Measurements from ENCODE around the gene SRGN.

The SRGN gene

GRCh38 chr10:69088801-69089501 lies 1.0 kb downstream of the SRGN start:
- Histone ChIP-seq H3K27me3 (ENCODE audit: insufficient read depth, low read length) (no peaks in the 10 kb centered on the region), H2BK12ac (ENCODE audit: low read length) (no peak overlapping the region), H4K8ac (ENCODE audit: low read depth, low read length) (no peak overlapping the region), H3K4me1 (ENCODE audit: control insufficient read depth in 1 of 2, insufficient read depth in 2 of 2, low read length in 2 of 2) (no peaks in the 10 kb centered on the region), H3K14ac (ENCODE audit: low read length) (no peak overlapping the region), H3K4ac (ENCODE audit: low read depth, low read length) (no peak overlapping the region), H3K4me2 (ENCODE audit: low read length) (no peak overlapping the region), H3K23ac (ENCODE audit: low read length) (no peak overlapping the region), H3K4me3 (ENCODE audit: low read depth, low read length) (no peak overlapping the region), H3K36me3 (ENCODE audit: control insufficient read depth in 1 of 2, insufficient read depth in 2 of 2, low read length in 2 of 2) (no peaks in the 10 kb centered on the region), H3K79me1 (ENCODE audit: low read length) (no peaks in the 10 kb centered on the region), H2AFZ (ENCODE audit: insufficient read depth, low read length, poor library complexity) (no peak overlapping the region), H2BK5ac (ENCODE audit: low read depth, low read length, poor library complexity) (no peak overlapping the region), H2AK5ac (ENCODE audit: low read length) (no peak overlapping the region), H2BK120ac (ENCODE audit: insufficient read depth, low read length, poor library complexity) (no peak overlapping the region), H4K91ac (ENCODE audit: low read depth, low read length) (no peak overlapping the region), H3K9me3 (ENCODE audit: insufficient read depth, low read depth, low read length) (no peaks in the 10 kb centered on the region), H3K18ac (ENCODE audit: low read length) (no peak overlapping the region), H3K27ac (ENCODE audit: low read depth, low read length) (no peak overlapping the region), H3K9ac (ENCODE audit: low read length) (no peak overlapping the region), H4K12ac (ENCODE audit: low read depth, low read length) (no peak overlapping the region), H3K79me2 (ENCODE audit: control insufficient read depth, insufficient read depth, low read length, poor library complexity) (no peaks in the 10 kb centered on the region)
- DNase-seq: peak in 1 of 2 donors; percentile 37
- no CpG with 5 or more reads among the region's 10 CpGs for WGBS (ENCODE audit: extremely low coverage, insufficient coverage, insufficient read length)

GRCh38 chr10:69089638-69090599 lies 2.0 kb downstream of the SRGN start:
- H2BK120ac ChIP-seq (ENCODE audit: insufficient read depth, low read length, poor library complexity): no peak overlapping the region
- H3K79me2 ChIP-seq (ENCODE audit: control insufficient read depth, insufficient read depth, low read length, poor library complexity): no peaks in the 10 kb centered on the region
- H4K12ac ChIP-seq (ENCODE audit: low read depth, low read length): no peak overlapping the region
- no peaks in the 10 kb centered on the region for H3K4me1 ChIP-seq (ENCODE audit: control insufficient read depth in 1 of 2, insufficient read depth in 2 of 2, low read length in 2 of 2)
- no peak overlapping the region for H3K4me2 ChIP-seq (ENCODE audit: low read length)
- H3K79me1 ChIP-seq (ENCODE audit: low read length): no peaks in the 10 kb centered on the region
- no peak overlapping the region for H3K4me3 ChIP-seq (ENCODE audit: low read depth, low read length)
- H3K23ac ChIP-seq (ENCODE audit: low read length): no peak overlapping the region
- no peak overlapping the region for H2AFZ ChIP-seq (ENCODE audit: insufficient read depth, low read length, poor library complexity)
- H3K9ac ChIP-seq (ENCODE audit: low read length): no peak overlapping the region
- H3K9me3 ChIP-seq (ENCODE audit: insufficient read depth, low read depth, low read length): no peaks in the 10 kb centered on the region
- no peaks in the 10 kb centered on the region for H3K36me3 ChIP-seq (ENCODE audit: control insufficient read depth in 1 of 2, insufficient read depth in 2 of 2, low read length in 2 of 2)
- H3K14ac ChIP-seq (ENCODE audit: low read length): no peak overlapping the region
- WGBS (ENCODE audit: extremely low coverage, insufficient coverage, insufficient read length): no CpG with 5 or more reads among the region's 16 CpGs
- no peak overlapping the region for H3K27ac ChIP-seq (ENCODE audit: low read depth, low read length)
- no peak overlapping the region for H2BK12ac ChIP-seq (ENCODE audit: low read length)
- H3K18ac ChIP-seq (ENCODE audit: low read length): no peak overlapping the region
- H2BK5ac ChIP-seq (ENCODE audit: low read depth, low read length, poor library complexity): no peak overlapping the region
- H3K27me3 ChIP-seq (ENCODE audit: insufficient read depth, low read length): no peaks in the 10 kb centered on the region
- H2AK5ac ChIP-seq (ENCODE audit: low read length): no peak overlapping the region
- H4K8ac ChIP-seq (ENCODE audit: low read depth, low read length): no peak overlapping the region
- no peak overlapping the region for H3K4ac ChIP-seq (ENCODE audit: low read depth, low read length)
- DNase-seq: peak in 1 of 2 donors; percentile 19
- H4K91ac ChIP-seq (ENCODE audit: low read depth, low read length): no peak overlapping the region

- Histone ChIP-seq H3K18ac (ENCODE audit: low read length) (no peak overlapping the region), H3K4me1 (ENCODE audit: control insufficient read depth in 1 of 2, insufficient read depth in 2 of 2, low read length in 2 of 2) (no peaks in the 10 kb centered on the region), H3K4me3 (ENCODE audit: low read depth, low read length) (no peak overlapping the region), H3K79me1 (ENCODE audit: low read length) (no peaks in the 10 kb centered on the region), H2BK12ac (ENCODE audit: low read length) (no peak overlapping the region), H2BK120ac (ENCODE audit: insufficient read depth, low read length, poor library complexity) (no peak overlapping the region), H2BK5ac (ENCODE audit: low read depth, low read length, poor library complexity) (no peak overlapping the region), H3K4me2 (ENCODE audit: low read length) (no peak overlapping the region), H3K9me3 (ENCODE audit: insufficient read depth, low read depth, low read length) (no peaks in the 10 kb centered on the region), H3K4ac (ENCODE audit: low read depth, low read length) (no peak overlapping the region), H3K14ac (ENCODE audit: low read length) (no peak overlapping the region), H4K8ac (ENCODE audit: low read depth, low read length) (no peak overlapping the region), H3K23ac (ENCODE audit: low read length) (no peak overlapping the region), H3K27me3 (ENCODE audit: insufficient read depth, low read length) (no peaks in the 10 kb centered on the region), H3K9ac (ENCODE audit: low read length) (no peak overlapping the region), H3K27ac (ENCODE audit: low read depth, low read length) (no peak overlapping the region), H4K12ac (ENCODE audit: low read depth, low read length) (no peak overlapping the region), H3K79me2 (ENCODE audit: control insufficient read depth, insufficient read depth, low read length, poor library complexity) (no peaks in the 10 kb centered on the region), H4K91ac (ENCODE audit: low read depth, low read length) (no peak overlapping the region), H2AFZ (ENCODE audit: insufficient read depth, low read length, poor library complexity) (no peak overlapping the region), H2AK5ac (ENCODE audit: low read length) (no peak overlapping the region), H3K36me3 (ENCODE audit: control insufficient read depth in 1 of 2, insufficient read depth in 2 of 2, low read length in 2 of 2) (no peaks in the 10 kb centered on the region)
- no CpG with 5 or more reads among the region's 1 CpG for WGBS (ENCODE audit: extremely low coverage, insufficient coverage, insufficient read length)
- no peak for DNase-seq
Observed at GRCh38 chr10:69090685-69091084, 2.8 kb downstream of the SRGN start.

GRCh38 chr10:69091143-69091651 lies 3.3 kb downstream of the SRGN start:
- Histone ChIP-seq H2BK5ac (ENCODE audit: low read depth, low read length, poor library complexity) (no peak overlapping the region), H2AFZ (ENCODE audit: insufficient read depth, low read length, poor library complexity) (no peak overlapping the region), H3K36me3 (ENCODE audit: control insufficient read depth in 1 of 2, insufficient read depth in 2 of 2, low read length in 2 of 2) (no peaks in the 10 kb centered on the region), H3K18ac (ENCODE audit: low read length) (no peak overlapping the region), H3K27me3 (ENCODE audit: insufficient read depth, low read length) (no peaks in the 10 kb centered on the region), H3K23ac (ENCODE audit: low read length) (no peak overlapping the region), H3K14ac (ENCODE audit: low read length) (no peak overlapping the region), H4K12ac (ENCODE audit: low read depth, low read length) (no peak overlapping the region), H3K9me3 (ENCODE audit: insufficient read depth, low read depth, low read length) (no peaks in the 10 kb centered on the region), H3K9ac (ENCODE audit: low read length) (no peak overlapping the region), H3K4ac (ENCODE audit: low read depth, low read length) (no peak overlapping the region), H3K4me3 (ENCODE audit: low read depth, low read length) (no peak overlapping the region), H4K8ac (ENCODE audit: low read depth, low read length) (no peak overlapping the region), H2AK5ac (ENCODE audit: low read length) (no peak overlapping the region), H3K4me2 (ENCODE audit: low read length) (no peak overlapping the region), H3K79me2 (ENCODE audit: control insufficient read depth, insufficient read depth, low read length, poor library complexity) (no peaks in the 10 kb centered on the region), H3K79me1 (ENCODE audit: low read length) (no peaks in the 10 kb centered on the region), H3K4me1 (ENCODE audit: control insufficient read depth in 1 of 2, insufficient read depth in 2 of 2, low read length in 2 of 2) (no peaks in the 10 kb centered on the region), H2BK120ac (ENCODE audit: insufficient read depth, low read length, poor library complexity) (no peak overlapping the region), H2BK12ac (ENCODE audit: low read length) (no peak overlapping the region), H3K27ac (ENCODE audit: low read depth, low read length) (no peak overlapping the region), H4K91ac (ENCODE audit: low read depth, low read length) (no peak overlapping the region)
- no CpG with 5 or more reads among the region's 8 CpGs for WGBS (ENCODE audit: extremely low coverage, insufficient coverage, insufficient read length)
- no peak for DNase-seq
